GM20000 (cell line): ENCODE results near the gene MAPT.

ENCODE experiments used
- DNase-seq: peaks from one replicate; pipeline ENCODE4 v3.0.0; 2012; ENCODE audit warnings: low spot score
- CTCF ChIP-seq: IDR thresholded peaks from 2 replicates; pipeline ENCODE4 v1.5.1; 2012; ENCODE audit warnings: mild to moderate bottlenecking, control low read depth; ENCODE audit errors: extremely low read depth, missing control alignments

MAPT gene

DNA sequence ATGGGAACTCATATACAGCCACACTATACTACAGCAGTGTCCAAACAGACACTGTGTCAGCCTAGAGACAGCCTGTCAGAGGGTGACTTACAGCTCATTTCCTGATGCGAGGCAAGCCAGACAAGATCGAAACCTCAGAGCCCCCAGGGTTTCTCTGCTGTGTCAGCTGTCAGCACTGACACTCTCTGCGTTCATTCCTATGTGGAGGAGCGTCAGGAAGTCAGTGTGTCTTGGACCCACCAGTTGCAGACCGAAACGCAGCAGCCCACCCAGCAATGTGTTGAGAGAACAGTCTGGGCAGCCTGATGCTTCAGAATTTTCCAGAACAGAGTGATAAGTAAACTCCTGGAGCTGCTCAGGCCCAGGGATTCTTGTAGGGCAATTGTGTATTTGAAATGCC, 20.6 kb upstream of the MAPT start:
- no peak for DNase-seq
- no peak for TF ChIP-seq CTCF

- DNase-seq: no peak
- TF ChIP-seq CTCF: no peak
These were observed 20.2 kb upstream of the MAPT start for GRCh38 chr17:45874151-45874550.

DNA sequence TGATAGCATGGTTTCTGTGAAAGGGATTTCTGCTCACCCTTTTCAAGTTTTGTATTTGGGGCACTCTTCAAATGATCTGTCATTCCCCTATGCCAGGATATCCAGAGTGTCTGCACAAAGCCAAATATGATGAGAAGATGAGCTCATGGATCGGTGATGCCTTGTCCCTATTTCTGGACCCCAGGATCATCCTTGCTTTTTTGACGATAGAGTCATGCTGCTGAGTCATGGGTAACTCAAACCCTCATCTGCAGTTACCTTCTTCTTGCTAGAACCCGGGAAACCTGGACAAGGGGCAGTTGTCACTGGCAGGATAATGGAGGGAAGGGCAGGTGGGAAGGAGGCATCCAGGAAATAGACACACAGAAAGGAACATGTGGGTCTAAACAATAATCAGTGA, 17.8 kb upstream of the MAPT start:
- no peak for DNase-seq
- TF ChIP-seq CTCF: no peak

- no peak for TF ChIP-seq CTCF
- DNase-seq: no peak
These were observed 16.9 kb upstream of the MAPT start for GRCh38 chr17:45877467-45877866.

DNA sequence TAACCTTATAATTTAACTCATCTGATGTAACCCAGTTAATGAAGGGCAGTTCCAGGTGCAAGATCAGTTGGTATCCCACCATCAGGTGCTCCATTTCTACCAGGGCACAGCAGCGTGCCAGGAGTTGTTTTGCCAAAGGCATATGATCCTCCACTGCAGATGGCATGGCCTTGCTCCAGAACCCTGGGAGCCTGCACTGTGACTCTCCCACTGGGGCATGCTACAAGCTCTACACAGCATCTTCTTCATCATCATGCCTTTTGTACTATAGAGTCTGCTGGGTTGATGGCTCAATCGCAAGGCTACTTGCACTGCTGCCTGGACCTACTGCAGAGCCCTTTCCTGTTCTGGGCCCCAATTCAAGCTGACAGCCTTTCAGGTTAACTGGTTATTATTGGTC, 11.3 kb upstream of the MAPT start:
- no peak for DNase-seq
- TF ChIP-seq CTCF: no peak

DNA sequence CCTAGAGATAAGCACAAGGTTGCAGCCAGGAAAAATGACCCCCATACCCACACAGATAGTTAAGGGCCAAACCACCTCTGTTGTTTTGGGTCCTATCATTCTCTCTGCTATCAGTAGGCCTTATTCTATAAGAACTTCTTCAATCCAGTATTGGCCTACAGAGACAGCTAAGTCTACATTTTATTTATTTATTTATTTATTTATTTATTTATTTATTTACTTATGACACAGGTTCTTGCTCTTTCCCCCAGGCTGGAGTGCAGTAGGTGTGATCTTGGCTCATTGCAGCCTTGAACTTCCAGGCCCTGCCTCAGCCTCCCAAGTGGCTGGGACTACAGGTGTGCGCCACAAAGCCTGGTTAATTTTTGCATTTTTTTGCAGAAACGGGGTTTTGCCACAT, 7.5 kb upstream of the MAPT start:
- DNase-seq: no peak
- no peak for TF ChIP-seq CTCF

DNA sequence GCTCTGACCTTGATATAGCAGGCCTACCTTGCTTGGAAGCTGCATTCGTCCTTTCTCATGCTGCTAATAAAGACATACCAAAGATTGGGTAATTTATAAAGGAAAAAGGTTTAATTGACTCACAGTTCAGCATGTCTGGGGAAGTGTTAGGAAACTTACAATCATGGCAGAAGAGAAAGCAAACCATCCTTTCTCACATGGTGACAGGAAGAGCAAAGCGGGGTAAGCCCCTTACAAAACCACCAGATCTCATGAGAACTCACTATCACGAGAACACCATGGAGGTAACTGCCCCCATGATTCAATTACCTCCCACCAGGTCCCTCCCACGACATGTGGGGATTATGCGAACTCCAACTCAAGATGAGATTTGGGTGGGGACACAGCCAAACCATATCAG, 6.0 kb upstream of the MAPT start:
- no peak for DNase-seq
- no peak for TF ChIP-seq CTCF
